ENCODE results near the gene KIAA0319L. TPM values are rescaled to one million over a fixed set of nuclear protein-coding genes. Genes with fewer than 3 reads are reported as not detected.

The KIAA0319L gene
- total and polyA plus RNA-seq, 2 donors (not counting 3 experiments of a cell fraction or from before 2014, with no cell fraction given) = 31.4 to 43.4 TPM

- dilution Hi-C loops (cut with MboI; ENCODE audit: extremely low pct_ligation_motif_present, low sequenced_read_pairs) = no loop called here
- Histone ChIP-seq H3K79me2 (ENCODE audit: control insufficient read depth, insufficient read depth, low read length) (no peaks in the 10 kb centered on the region), H2AFZ (ENCODE audit: low read depth, low read length) (no peak overlapping the region), H3K9me3 (replicated peaks; ENCODE audit: control insufficient read depth, insufficient read depth, low read length) (no peaks in the 10 kb centered on the region), H3K9me1 (replicated peaks; ENCODE audit: control insufficient read depth, extremely low read depth, insufficient read depth, low read length) (no peaks in the 10 kb centered on the region), H3K27me3 (ENCODE audit: control insufficient read depth in 2 of 2, insufficient read depth in 2 of 2, low read length in 2 of 2) (no peaks in the 10 kb centered on the region), H3K4me2 (ENCODE audit: insufficient read depth, low read length) (no peak overlapping the region), H3K4me1 (ENCODE audit: control insufficient read depth, extremely low read depth, insufficient read depth, low read length) (no peaks in the 10 kb centered on the region), H3K36me3 (ENCODE audit: control insufficient read depth in 2 of 2, extremely low read depth in 1 of 2, insufficient read depth in 2 of 2, low read length in 2 of 2) (no peaks in the 10 kb centered on the region), H3K27ac (ENCODE audit: insufficient read depth, low read depth, low read length) (no peak overlapping the region), H3K9ac (replicated peaks; ENCODE audit: extremely low read depth, insufficient read depth, low read length) (no peak overlapping the region), H3K4me3 (replicated peaks in 1 of 3; ENCODE audit: insufficient read depth in 1 of 3, low read depth in 1 of 3, low read length in 3 of 3) (no peak overlapping the region), H4K20me1 (replicated peaks; ENCODE audit: control insufficient read depth, extremely low read depth, insufficient read depth, low read length) (no peaks in the 10 kb centered on the region)
- no peak for DNase-seq (ENCODE audit: low read depth, low spot score)
- BruUV-seq (replicated peaks) = no TSS peak
- no peak for TF ChIP-seq JUN (IDR thresholded peaks at IDR 0.05; ENCODE audit: borderline replicate concordance, insufficient read depth, insufficient read length, low read depth)
- no peak for TF ChIP-seq MYC (IDR thresholded peaks at IDR 0.05; ENCODE audit: low read depth, low read length)
- TF ChIP-seq, protein P1, sequence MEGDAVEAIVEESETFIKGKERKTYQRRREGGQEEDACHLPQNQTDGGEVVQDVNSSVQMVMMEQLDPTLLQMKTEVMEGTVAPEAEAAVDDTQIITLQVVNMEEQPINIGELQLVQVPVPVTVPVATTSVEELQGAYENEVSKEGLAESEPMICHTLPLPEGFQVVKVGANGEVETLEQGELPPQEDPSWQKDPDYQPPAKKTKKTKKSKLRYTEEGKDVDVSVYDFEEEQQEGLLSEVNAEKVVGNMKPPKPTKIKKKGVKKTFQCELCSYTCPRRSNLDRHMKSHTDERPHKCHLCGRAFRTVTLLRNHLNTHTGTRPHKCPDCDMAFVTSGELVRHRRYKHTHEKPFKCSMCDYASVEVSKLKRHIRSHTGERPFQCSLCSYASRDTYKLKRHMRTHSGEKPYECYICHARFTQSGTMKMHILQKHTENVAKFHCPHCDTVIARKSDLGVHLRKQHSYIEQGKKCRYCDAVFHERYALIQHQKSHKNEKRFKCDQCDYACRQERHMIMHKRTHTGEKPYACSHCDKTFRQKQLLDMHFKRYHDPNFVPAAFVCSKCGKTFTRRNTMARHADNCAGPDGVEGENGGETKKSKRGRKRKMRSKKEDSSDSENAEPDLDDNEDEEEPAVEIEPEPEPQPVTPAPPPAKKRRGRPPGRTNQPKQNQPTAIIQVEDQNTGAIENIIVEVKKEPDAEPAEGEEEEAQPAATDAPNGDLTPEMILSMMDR (IDR thresholded peaks at IDR 0.05; ENCODE audit: extremely low read depth in 1 of 2, insufficient read depth in 1 of 2, low read depth in 1 of 2, low read length in 2 of 2) = no peak
- no peak for TF ChIP-seq EZH2 (IDR thresholded peaks at IDR 0.05; ENCODE audit: borderline replicate concordance, low read depth, low read length, severe bottlenecking)
- no peak for TF ChIP-seq POLR2AphosphoS5 (IDR thresholded peaks at IDR 0.05; ENCODE audit: insufficient read depth, low read depth, low read length)
- TF ChIP-seq, protein P2, sequence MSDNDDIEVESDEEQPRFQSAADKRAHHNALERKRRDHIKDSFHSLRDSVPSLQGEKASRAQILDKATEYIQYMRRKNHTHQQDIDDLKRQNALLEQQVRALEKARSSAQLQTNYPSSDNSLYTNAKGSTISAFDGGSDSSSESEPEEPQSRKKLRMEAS (IDR thresholded peaks at IDR 0.05; ENCODE audit: insufficient read depth, insufficient read length) = no peak
- TF ChIP-seq POLR2A (IDR thresholded peaks at IDR 0.05; ENCODE audit: low read depth, low read length) = no peak
- no peak for TF ChIP-seq FOS (IDR thresholded peaks at IDR 0.05; ENCODE audit: borderline replicate concordance, insufficient read depth, low read length)
- TF ChIP-seq GATA2 (IDR thresholded peaks at IDR 0.05; ENCODE audit: insufficient read depth, insufficient read length, low read depth, low read length) = no peak
- ChIA-PET POLR2A (interaction anchor here (0.5 kb wide), 1 partner anchor 12 kb away, joined by 3 read pairs; no protein-coding TSS in a partner anchor), CTCF (interaction anchor here (1.4 kb wide), 1 partner anchor 40 kb away, joined by 4 read pairs; no protein-coding TSS in a partner anchor)
- intact Hi-C loops (cut with micrococcal nuclease) = no loop called here
- FAIRE-seq = no peak
Observed at GRCh38 chr1:35524106-35524505, 33.1 kb downstream of the KIAA0319L start.
